MM.1S (cell line): ENCODE measurements around the gene LRP10.

ENCODE experiments used
- DNase-seq: peaks from one replicate; pipeline ENCODE4 v3.0.0-alpha.2; 2015
- H2AFZ ChIP-seq: fragments of 300-600 bp; sonication (generic); 2 replicates; pipeline ENCODE4 v1.6.0; 2016; ENCODE audit warnings: antibody characterized with exemption, low read length
- H3F3A ChIP-seq: fragments of 300-600 bp; sonication (generic); 2 replicates; pipeline ENCODE4 v1.6.1; 2016; ENCODE audit warnings: mild to moderate bottlenecking, antibody characterized with exemption, low read length, moderate library complexity, mixed read lengths; ENCODE audit not compliant: insufficient read depth
- H3K27ac ChIP-seq: fragments of 300-600 bp; sonication (generic); 2 replicates; pipeline ENCODE4 v1.5.1; 2016; ENCODE audit warnings: mild to moderate bottlenecking, low read length
- H3K27me3 ChIP-seq: fragments of 300-600 bp; sonication (generic); replicated peaks from 2 replicates; pipeline ENCODE4 v1.6.0; 2016; ENCODE audit warnings: low read length; ENCODE audit not compliant: insufficient read depth
- H3K36me3 ChIP-seq: fragments of 300-600 bp; sonication (generic); replicated peaks from 2 replicates; pipeline ENCODE4 v1.6.1; 2016; ENCODE audit warnings: mild to moderate bottlenecking, low read length, mixed read lengths; ENCODE audit not compliant: insufficient read depth
- H3K4me1 ChIP-seq: fragments of 300-600 bp; sonication (generic); 2 replicates; pipeline ENCODE4 v1.6.1; 2016; ENCODE audit warnings: low read length, mixed read lengths
- H3K4me2 ChIP-seq: fragments of 300-600 bp; sonication (generic); 2 replicates; pipeline ENCODE4 v1.6.0; 2016; ENCODE audit warnings: low read depth, low read length
- H3K4me3 ChIP-seq: fragments of 300-600 bp; sonication (generic); 2 replicates; pipeline ENCODE4 v1.5.1; 2016; ENCODE audit warnings: low read length, mixed read lengths
- H3K79me2 ChIP-seq: fragments of 300-600 bp; sonication (generic); 2 replicates; pipeline ENCODE4 v1.6.1; 2016; ENCODE audit warnings: mixed run types, low read length, mixed read lengths
- H3K9ac ChIP-seq: fragments of 300-600 bp; sonication (generic); 2 replicates; pipeline ENCODE4 v1.6.1; 2016; ENCODE audit warnings: low read length, mixed read lengths
- H3K9me2 ChIP-seq: fragments of 300-600 bp; sonication (generic); replicated peaks from 2 replicates; pipeline ENCODE4 v1.6.1; 2016; ENCODE audit warnings: mild to moderate bottlenecking, low read length, mixed read lengths; ENCODE audit not compliant: insufficient read depth
- H3K9me3 ChIP-seq: fragments of 300-600 bp; sonication (generic); replicated peaks from 2 replicates; pipeline ENCODE4 v1.6.1; 2016; ENCODE audit warnings: mild to moderate bottlenecking, low read length, mixed read lengths; ENCODE audit not compliant: insufficient read depth
- H4K20me1 ChIP-seq: fragments of 300-600 bp; sonication (generic); 2 replicates; pipeline ENCODE4 v1.6.1; 2016; ENCODE audit warnings: mild to moderate bottlenecking, low read length, moderate library complexity, mixed read lengths; ENCODE audit not compliant: insufficient read depth
- EZH2 ChIP-seq: fragments of 300-600 bp; sonication (generic); optimal IDR thresholded peaks from 2 replicates; pipeline ENCODE3; 2017; ENCODE audit warnings: low read depth, mild to moderate bottlenecking, antibody characterized with exemption, low read length, mixed read lengths
- EZH2phosphoT487 ChIP-seq: fragments of 300-600 bp; sonication (generic); IDR thresholded peaks from 2 replicates; pipeline ENCODE4 v1.6.1; 2018; ENCODE audit warnings: antibody characterized with exemption, low read length
- TF ChIP-seq, protein P1 (sequence below): fragments of 300-600 bp; sonication (generic); IDR thresholded peaks from 2 replicates; pipeline ENCODE4 v1.5.1; 2016; ENCODE audit warnings: antibody characterized with exemption, low read length, mixed read lengths

LRP10 gene, protein sequence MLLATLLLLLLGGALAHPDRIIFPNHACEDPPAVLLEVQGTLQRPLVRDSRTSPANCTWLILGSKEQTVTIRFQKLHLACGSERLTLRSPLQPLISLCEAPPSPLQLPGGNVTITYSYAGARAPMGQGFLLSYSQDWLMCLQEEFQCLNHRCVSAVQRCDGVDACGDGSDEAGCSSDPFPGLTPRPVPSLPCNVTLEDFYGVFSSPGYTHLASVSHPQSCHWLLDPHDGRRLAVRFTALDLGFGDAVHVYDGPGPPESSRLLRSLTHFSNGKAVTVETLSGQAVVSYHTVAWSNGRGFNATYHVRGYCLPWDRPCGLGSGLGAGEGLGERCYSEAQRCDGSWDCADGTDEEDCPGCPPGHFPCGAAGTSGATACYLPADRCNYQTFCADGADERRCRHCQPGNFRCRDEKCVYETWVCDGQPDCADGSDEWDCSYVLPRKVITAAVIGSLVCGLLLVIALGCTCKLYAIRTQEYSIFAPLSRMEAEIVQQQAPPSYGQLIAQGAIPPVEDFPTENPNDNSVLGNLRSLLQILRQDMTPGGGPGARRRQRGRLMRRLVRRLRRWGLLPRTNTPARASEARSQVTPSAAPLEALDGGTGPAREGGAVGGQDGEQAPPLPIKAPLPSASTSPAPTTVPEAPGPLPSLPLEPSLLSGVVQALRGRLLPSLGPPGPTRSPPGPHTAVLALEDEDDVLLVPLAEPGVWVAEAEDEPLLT

DNA sequence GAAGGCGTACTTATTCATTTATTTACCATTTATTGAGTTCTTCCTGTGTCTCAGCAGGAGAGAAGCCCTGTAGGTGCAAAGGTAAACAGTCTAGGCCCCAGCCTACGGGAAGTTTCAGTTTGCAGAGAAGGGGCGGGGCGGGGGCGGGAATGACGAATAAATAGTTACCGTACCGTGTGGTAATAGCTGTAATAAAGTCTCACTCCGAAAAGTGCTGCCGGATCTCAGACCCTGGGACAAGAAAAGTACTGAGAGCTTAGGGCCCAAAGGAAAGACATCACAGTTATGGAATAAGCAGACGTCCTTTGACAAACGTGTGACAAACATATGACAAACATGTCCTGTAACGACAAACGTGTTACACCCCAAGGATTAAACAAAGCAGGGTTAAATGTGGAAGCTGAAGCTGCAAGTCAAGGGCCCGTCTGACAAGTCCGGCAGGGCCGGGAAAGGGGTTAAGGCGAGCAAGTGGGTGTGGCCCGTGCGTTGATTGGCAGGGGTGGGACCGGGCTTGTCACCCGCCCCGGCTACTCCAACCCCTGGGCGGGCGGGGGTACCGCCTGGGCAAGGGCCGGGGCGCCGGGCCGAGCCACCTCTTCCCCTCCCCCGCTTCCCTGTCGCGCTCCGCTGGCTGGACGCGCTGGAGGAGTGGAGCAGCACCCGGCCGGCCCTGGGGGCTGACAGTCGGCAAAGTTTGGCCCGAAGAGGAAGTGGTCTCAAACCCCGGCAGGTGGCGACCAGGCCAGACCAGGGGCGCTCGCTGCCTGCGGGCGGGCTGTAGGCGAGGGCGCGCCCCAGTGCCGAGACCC lies at the start of gene LRP10:
Gene LRP10, plus strand, starts transcription at position 517 of the 809 bp plus-strand sequence. CDS start 564 bp downstream, outside the sequence.
- peak; percentile 82 for DNase-seq
- H3K4me2 ChIP-seq, result peak within 1 kb of the TSS; percentile 57
- peak within 1 kb of the TSS; percentile 61 for H2AFZ ChIP-seq
- H3K4me1 ChIP-seq, result peaks cover 3% of the 10 kb centered on the region; the same call in 1 of the 2 replicates
- H3F3A ChIP-seq, result peaks cover 10% of the 10 kb centered on the region
- peaks cover 10% of the 10 kb centered on the region for H3K79me2 ChIP-seq
- H3K9me2 ChIP-seq, result no peaks in the 10 kb centered on the region
- no peaks in the 10 kb centered on the region for H3K27me3 ChIP-seq
- no peaks in the 10 kb centered on the region for H3K36me3 ChIP-seq
- no peaks in the 10 kb centered on the region for H4K20me1 ChIP-seq
- H3K4me3 ChIP-seq, result peak within 1 kb of the TSS; percentile 71
- no peaks in the 10 kb centered on the region for H3K9me3 ChIP-seq
- TF ChIP-seq, protein P1, sequence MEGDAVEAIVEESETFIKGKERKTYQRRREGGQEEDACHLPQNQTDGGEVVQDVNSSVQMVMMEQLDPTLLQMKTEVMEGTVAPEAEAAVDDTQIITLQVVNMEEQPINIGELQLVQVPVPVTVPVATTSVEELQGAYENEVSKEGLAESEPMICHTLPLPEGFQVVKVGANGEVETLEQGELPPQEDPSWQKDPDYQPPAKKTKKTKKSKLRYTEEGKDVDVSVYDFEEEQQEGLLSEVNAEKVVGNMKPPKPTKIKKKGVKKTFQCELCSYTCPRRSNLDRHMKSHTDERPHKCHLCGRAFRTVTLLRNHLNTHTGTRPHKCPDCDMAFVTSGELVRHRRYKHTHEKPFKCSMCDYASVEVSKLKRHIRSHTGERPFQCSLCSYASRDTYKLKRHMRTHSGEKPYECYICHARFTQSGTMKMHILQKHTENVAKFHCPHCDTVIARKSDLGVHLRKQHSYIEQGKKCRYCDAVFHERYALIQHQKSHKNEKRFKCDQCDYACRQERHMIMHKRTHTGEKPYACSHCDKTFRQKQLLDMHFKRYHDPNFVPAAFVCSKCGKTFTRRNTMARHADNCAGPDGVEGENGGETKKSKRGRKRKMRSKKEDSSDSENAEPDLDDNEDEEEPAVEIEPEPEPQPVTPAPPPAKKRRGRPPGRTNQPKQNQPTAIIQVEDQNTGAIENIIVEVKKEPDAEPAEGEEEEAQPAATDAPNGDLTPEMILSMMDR, result no peak
- TF ChIP-seq EZH2phosphoT487 (no peak), EZH2 (no peak)
- H3K27ac ChIP-seq, result peak within 1 kb of the TSS; percentile 80
- peak within 1 kb of the TSS; percentile 76 for H3K9ac ChIP-seq

DNA sequence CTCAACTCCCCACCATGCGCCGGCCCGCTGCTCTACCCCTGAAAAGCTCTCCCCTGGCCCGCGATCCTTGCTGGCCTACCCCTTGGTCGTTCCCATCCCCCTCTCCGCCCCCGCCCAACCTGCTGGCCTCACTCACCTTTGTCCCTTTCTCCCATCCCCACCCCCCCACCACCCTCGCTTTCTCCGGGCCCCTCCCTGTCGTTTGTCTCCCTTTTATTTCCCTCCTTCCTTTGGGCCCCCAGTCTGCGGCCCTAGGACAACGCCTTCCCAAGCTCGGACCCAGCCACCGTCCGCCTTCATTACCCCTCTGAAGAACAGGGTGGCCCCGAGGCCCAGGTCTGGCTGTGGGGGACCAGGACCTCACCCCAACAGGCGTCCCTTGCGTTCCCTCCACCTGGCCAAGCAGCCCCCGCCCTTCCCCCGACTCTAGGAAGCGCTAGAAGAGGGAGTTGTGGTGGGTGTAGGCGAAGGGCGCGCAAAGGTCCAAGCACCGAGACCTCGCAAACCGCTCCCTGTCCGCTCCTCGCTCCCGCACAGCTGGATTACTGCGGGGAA lies 49.4 kb upstream of the LRP10 start:
- no peaks in the 10 kb centered on the region for H3K9me3 ChIP-seq
- no peaks in the 10 kb centered on the region for H3K9me2 ChIP-seq
- H4K20me1 ChIP-seq, result no peaks in the 10 kb centered on the region
- TF ChIP-seq, protein P1, result no peak
- no peak for TF ChIP-seq EZH2
- no peak for TF ChIP-seq EZH2phosphoT487
- no peak overlapping the region for H3K9ac ChIP-seq
- no peaks in the 10 kb centered on the region for H3K79me2 ChIP-seq
- H3F3A ChIP-seq, result peaks cover 6% of the 10 kb centered on the region
- H3K27ac ChIP-seq, result no peak overlapping the region
- H3K4me1 ChIP-seq, result peaks cover 11% of the 10 kb centered on the region
- no peaks in the 10 kb centered on the region for H3K36me3 ChIP-seq
- no peak for DNase-seq
- H3K4me2 ChIP-seq, result peak overlapping the region; percentile 56; the same call in 1 of the 2 replicates
- no peak overlapping the region for H3K4me3 ChIP-seq
- no peak overlapping the region for H2AFZ ChIP-seq
- H3K27me3 ChIP-seq, result no peaks in the 10 kb centered on the region

DNA sequence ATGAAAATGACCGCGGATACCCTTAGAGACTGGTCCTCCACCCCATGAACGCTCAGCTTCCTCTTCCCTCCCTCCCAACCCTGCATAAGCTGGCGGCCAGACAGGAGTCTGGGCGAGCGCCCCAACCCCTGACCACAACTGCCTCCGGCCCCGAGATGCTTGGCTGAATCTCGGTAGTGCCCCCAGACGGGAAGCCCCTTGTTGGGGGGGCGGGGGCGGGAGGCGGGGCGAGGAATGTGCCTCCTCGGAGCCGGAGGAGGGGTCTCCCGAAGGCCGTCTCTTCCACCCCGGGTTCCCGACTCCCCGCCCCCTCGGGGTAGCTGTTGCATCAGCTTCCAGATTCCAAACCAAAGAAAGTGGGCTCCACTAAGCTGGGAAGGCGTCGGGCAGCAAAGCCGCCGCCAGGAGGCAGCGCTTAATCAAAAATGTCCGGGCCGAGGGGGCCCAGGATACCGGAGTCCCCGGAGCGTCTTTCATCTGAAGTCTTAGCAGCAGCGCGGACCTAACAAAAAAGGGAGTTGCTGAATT lies 48.9 kb upstream of the LRP10 start:
- TF ChIP-seq EZH2 (no peak), EZH2phosphoT487 (no peak)
- TF ChIP-seq, protein P1, result peak; percentile 57
- Histone ChIP-seq H4K20me1 (no peaks in the 10 kb centered on the region), H2AFZ (peak overlapping the region; percentile 11; the same call in 1 of the 2 replicates), H3K36me3 (no peaks in the 10 kb centered on the region), H3K4me3 (peak overlapping the region; percentile 26), H3K27me3 (no peaks in the 10 kb centered on the region), H3K9me2 (no peaks in the 10 kb centered on the region), H3K4me1 (peaks cover 11% of the 10 kb centered on the region), H3K79me2 (no peaks in the 10 kb centered on the region), H3K9me3 (no peaks in the 10 kb centered on the region), H3F3A (peaks cover 6% of the 10 kb centered on the region), H3K9ac (no peak overlapping the region), H3K4me2 (peak overlapping the region; percentile 56), H3K27ac (no peak overlapping the region)
- peak; percentile 41 for DNase-seq
